GM19239 (cell line): ENCODE measurements around the gene CPNE5.

Experiments
- DNase-seq: peaks from one replicate; pipeline ENCODE4 v3.0.0; 2011; ENCODE audit warnings: low spot score; ENCODE audit not compliant: insufficient read length
- FAIRE-seq: peaks from 2 replicates; lab custom pipeline; 2011; peaks lifted over from hg19 to GRCh38; lab: Jason Lieb, UNC

Gene CPNE5

DNA sequence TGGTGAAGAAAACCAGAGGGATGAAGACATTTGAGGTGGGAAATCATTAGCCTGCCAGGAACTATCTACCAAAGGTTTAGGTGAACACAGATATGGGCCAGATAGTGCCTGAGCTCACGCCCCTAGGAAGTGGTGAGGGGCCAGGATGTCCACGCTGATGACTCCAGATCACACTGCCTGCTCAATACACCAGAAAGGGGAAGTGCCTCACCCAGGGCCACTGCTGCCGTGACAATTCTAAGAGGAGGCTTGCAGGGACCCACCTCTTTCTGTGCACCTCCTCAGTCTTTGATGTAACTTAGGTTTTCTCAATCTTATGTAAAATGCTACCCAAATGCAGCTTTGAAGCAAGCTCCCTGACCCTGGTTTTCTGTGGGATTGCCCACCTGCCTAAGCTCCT lies 147.0 kb downstream of the CPNE5 start:
- peak; percentile 71 for FAIRE-seq
- DNase-seq: peak; percentile 56

DNA sequence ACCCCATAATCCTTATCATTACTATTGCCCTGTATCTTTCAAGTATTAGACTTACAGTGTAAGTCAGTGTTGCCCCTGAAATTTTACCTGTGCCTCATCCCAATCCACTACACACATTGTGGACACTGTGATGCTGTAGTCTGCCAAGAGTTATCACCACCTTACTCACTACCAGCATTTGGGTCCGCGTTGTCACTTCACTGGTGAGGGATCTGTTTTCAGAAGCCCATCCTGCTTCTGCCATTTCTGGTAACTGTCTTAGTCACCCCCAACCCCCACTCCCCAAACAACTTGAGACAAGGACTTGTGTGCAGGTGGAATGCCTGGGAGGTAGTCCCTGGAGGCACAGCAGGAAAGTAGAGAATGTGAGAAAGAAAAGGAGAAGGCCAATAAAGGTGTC lies 147.6 kb downstream of the CPNE5 start:
- FAIRE-seq (peak; percentile 4), DNase-seq (no peak)

DNA sequence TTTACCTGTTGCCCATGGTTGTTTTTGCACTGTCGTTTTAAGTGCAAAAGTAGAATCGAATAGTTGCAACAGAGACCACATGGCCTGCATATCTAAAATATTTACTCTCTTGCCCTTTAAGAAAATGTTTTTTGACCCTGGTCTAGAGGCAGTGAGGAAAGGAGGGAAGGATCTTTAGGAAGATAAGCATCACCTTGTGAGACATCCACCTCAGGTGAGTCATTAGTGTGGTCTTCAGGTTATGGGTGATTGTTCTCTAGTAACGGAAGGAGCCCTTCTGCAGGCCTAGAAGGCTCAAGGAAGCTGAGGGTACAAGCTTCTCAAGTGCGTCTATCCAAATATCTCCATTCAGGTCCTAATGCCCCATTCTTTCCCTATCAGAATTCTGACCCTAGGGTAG lies 148.2 kb downstream of the CPNE5 start:
- no peak for FAIRE-seq
- no peak for DNase-seq
